Mucosa of rectum (tissue), 2 donors: ENCODE measurements around the gene SORCS3.

ENCODE experiments used
- H3K27ac ChIP-seq, 2 donors: one replicate each; pipeline ENCODE4 v1.7.0; 2013; ENCODE audit warnings: inconsistent platforms in 2 of 2, low read depth in 2 of 2, low read length in 2 of 2
- H3K27me3 ChIP-seq, 2 donors: one replicate each; pipeline ENCODE4 v1.7.0; 2013; ENCODE audit warnings: low read length in 2 of 2; ENCODE audit not compliant: control insufficient read depth in 2 of 2, insufficient read depth in 2 of 2
- H3K36me3 ChIP-seq, 2 donors: one replicate each; pipeline ENCODE4 v1.7.0; 2013; ENCODE audit warnings: low read length in 2 of 2; ENCODE audit not compliant: control insufficient read depth in 2 of 2, insufficient read depth in 2 of 2
- H3K4me1 ChIP-seq, 2 donors: one replicate each; pipeline ENCODE4 v1.7.0; 2013; ENCODE audit warnings: low read length in 2 of 2, mild to moderate bottlenecking in 1 of 2; ENCODE audit not compliant: control insufficient read depth in 2 of 2, insufficient read depth in 2 of 2
- H3K4me3 ChIP-seq, 2 donors: one replicate each; pipeline ENCODE4 v1.7.0; 2013; ENCODE audit warnings: low read length in 2 of 2
- H3K9ac ChIP-seq, 2 donors: one replicate each; pipeline ENCODE4 v1.7.0; 2013; ENCODE audit warnings: low read length in 2 of 2, low read depth in 1 of 2, mild to moderate bottlenecking in 1 of 2
- H3K9me3 ChIP-seq, 2 donors: one replicate each; pipeline ENCODE4 v1.7.0; 2013; ENCODE audit warnings: low read length in 2 of 2; ENCODE audit not compliant: control insufficient read depth in 2 of 2
- donor health status: healthy.
- donor health status: Normal muscosa, but diverticular disease.

Gene SORCS3

DNA sequence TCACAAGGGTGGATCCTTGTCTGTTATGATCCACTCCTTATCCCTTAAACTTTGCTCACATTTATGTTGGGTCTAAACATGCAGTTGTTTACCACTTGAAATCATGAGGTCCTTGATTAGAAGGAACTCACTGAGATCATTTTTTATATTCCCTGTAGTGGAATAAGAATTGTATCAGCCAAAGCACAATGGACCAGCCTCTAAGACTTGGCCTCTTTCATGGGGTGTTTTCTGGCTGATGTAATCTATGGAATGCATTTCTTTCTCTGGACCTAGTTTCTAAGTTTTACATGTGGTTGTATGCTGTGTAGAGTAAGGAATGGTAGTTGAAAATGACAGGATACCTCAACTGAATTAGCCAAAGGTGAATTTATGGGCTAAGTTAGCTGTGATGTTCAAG, 376.6 kb downstream of the SORCS3 start:
- Histone ChIP-seq H3K9ac (no peak overlapping the region), H3K36me3 (no peaks in the 10 kb centered on the region), H3K27ac (no peak overlapping the region), H3K27me3 (no peaks in the 10 kb centered on the region), H3K4me1 (no peaks in the 10 kb centered on the region), H3K9me3 (no peaks in the 10 kb centered on the region), H3K4me3 (no peak overlapping the region)

DNA sequence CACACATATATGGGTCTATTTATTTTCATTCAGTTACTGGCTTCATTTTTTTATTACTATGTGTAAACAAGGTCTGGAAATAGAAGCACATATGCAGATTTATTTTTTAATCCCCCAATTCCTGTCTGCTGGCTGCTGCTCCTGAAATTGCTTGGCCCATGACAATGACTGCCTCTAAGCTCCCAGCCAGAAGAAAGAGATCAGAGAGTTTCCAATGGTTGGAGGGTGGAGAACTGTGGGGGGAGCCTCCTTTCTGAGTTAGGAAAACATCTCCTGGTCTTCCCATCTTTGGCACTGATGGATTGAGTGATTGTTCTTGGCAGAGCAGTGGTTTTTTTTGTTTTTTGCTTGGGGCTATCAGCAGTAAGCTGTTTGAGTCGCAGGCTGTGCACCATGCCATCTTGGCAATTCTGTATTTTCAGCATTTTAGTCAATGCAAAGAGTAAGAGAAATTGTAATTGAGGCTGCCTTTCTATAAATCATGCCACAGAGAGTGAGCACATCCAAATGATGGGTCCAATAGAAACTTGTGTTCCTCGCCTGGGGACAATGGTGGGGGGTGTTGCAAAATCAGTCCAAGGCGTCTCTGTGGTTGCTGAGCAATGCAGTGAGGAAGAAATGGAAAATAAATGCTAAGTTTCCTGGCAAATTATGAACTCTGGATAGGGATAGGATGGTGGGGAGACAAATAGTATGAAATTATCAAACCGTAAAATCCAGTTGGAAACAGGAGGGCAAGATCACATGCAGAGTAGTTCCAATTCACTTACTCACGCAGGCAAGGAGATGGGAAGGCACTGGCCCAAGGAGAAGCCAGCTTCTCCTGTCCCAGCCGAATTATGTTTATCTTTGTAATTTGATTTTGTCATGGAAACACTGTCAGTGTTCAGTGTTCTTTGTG, 382.4 kb downstream of the SORCS3 start:
- Histone ChIP-seq H3K36me3 (no peaks in the 10 kb centered on the region), H3K9me3 (no peaks in the 10 kb centered on the region), H3K4me3 (no peak overlapping the region), H3K4me1 (no peaks in the 10 kb centered on the region), H3K27ac (no peak overlapping the region), H3K9ac (no peak overlapping the region), H3K27me3 (no peaks in the 10 kb centered on the region)

DNA sequence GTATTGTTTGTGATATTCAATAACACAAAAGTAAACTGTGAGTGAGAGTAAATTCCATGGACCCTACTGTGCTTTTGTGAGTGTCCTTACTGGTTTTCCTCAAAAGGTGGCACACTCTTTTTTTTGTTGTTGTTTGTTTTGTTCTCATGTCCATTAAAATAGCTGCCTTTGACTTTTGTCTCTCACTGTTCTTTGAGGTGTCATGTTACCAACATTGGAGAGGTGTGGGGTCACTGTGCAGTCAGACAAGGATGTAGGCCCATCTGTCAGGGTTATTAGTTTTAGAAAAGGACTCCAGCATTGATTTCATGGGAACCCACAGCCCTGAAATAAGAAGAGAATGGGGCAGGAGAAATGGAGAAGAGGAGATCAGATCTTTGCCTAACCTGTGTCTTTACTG, 383.1 kb downstream of the SORCS3 start:
- Histone ChIP-seq H3K4me3 (no peak overlapping the region), H3K27ac (no peak overlapping the region), H3K4me1 (no peaks in the 10 kb centered on the region), H3K9me3 (no peaks in the 10 kb centered on the region), H3K9ac (no peak overlapping the region), H3K27me3 (no peaks in the 10 kb centered on the region), H3K36me3 (no peaks in the 10 kb centered on the region)

DNA sequence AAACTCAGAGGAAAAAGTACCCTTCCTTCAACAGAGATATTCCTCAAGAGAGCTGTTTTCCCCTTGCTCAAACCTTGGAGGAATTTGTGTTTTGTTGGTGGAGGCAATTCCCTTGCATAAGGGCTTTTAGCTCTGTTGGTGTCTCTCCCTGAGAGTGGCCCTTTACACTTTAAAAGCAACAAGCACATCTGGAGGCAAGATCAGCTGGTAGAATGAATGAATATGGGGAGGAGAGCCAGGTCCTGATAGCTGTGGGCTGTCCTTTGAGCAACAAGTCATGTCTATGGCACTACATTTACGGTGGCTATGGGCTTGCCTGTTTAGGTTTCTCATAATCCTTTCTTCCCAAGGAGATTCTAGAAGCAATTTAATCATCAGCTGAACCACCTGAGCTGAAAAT, 384.0 kb downstream of the SORCS3 start:
- H3K9ac ChIP-seq: no peak overlapping the region
- no peaks in the 10 kb centered on the region for H3K36me3 ChIP-seq
- no peak overlapping the region for H3K4me3 ChIP-seq
- no peaks in the 10 kb centered on the region for H3K27me3 ChIP-seq
- no peaks in the 10 kb centered on the region for H3K9me3 ChIP-seq
- no peak overlapping the region for H3K27ac ChIP-seq
- no peaks in the 10 kb centered on the region for H3K4me1 ChIP-seq

DNA sequence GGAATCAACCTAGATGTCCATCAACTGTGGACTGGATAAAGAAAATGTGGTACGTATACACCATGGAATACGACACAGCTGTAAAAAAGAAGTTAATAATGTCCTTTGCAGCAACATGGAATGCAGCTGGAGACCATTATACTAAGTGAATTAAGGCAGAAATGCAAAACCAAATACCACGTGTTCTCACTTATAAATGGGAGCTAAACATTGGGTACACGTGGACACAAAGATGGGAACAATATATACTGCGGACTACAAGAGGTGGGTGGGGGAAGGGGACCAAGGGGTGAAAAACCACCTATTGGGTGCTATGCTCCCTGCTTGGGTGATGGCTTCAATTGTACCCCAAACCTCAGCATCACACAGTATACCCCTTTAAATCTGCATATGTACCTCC, 385.5 kb downstream of the SORCS3 start:
- Histone ChIP-seq H3K4me1 (no peaks in the 10 kb centered on the region), H3K27me3 (no peaks in the 10 kb centered on the region), H3K9me3 (no peaks in the 10 kb centered on the region), H3K27ac (no peak overlapping the region), H3K9ac (no peak overlapping the region), H3K36me3 (no peaks in the 10 kb centered on the region), H3K4me3 (no peak overlapping the region)

DNA sequence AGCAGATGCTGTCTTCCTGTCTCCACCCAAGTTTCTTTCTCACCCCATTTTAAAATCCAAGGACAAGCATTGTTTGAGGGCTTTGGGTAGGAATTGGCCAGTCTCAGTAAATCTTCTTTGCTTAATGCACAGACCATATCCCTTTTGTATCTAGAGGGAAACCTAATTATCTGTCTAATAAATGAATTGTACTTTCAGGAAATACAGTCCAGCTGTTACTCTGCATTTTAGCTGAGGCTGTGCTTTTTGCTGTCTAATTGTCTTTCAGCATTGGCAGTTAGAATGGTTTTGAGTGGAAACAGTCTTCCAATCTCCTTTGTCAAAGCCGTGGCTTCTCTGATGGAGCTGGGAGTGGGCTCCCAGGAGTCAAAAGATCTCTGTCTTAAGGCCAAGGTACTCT, 388.2 kb downstream of the SORCS3 start:
- no peaks in the 10 kb centered on the region for H3K36me3 ChIP-seq
- no peak overlapping the region for H3K4me3 ChIP-seq
- no peaks in the 10 kb centered on the region for H3K27me3 ChIP-seq
- H3K4me1 ChIP-seq: no peaks in the 10 kb centered on the region
- H3K9me3 ChIP-seq: no peaks in the 10 kb centered on the region
- H3K9ac ChIP-seq: no peak overlapping the region
- H3K27ac ChIP-seq: no peak overlapping the region

DNA sequence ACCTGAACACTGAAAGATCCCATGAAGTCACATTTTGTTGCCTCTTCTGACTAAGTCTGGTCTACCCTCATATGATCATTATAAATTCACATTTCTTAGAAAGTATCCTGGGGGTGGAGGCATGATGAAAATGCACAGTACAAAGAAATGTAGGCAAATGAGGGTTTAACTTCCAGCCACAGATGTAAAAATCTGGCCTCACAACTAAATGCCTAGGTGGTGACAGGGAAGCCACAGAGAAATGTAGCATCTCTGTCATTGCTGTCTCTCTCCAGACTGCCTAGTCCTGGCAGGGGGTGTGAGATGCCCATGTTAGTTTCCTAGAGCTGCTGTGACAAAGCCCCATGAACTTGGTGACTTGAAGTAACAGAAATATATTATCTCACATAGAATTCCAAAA, 395.9 kb downstream of the SORCS3 start:
- Histone ChIP-seq H3K27me3 (no peaks in the 10 kb centered on the region), H3K27ac (no peak overlapping the region), H3K9ac (no peak overlapping the region), H3K4me3 (no peak overlapping the region), H3K4me1 (no peaks in the 10 kb centered on the region), H3K9me3 (no peaks in the 10 kb centered on the region), H3K36me3 (no peaks in the 10 kb centered on the region)

DNA sequence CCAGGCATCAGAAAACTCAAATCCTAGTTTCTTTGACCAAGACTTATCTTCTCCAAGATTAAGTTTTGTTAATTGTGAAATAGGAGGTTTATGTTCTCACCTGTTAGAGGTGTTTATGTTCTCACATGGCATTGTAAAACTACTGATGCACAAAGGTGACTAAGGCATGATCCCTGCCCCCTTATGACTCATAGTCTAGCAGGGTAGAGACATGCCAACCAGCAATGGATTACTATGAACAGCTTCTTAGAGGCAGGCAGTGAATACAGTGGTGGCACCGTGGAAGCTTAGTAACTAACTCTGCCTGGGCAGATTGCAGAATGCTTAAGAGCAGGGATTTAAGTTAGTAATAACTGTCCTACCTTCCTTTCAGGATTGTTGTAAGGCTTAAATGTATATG, 400.9 kb downstream of the SORCS3 start:
- Histone ChIP-seq H3K4me1 (no peaks in the 10 kb centered on the region), H3K9ac (no peak overlapping the region), H3K4me3 (no peak overlapping the region), H3K27ac (no peak overlapping the region), H3K36me3 (no peaks in the 10 kb centered on the region), H3K9me3 (no peaks in the 10 kb centered on the region), H3K27me3 (no peaks in the 10 kb centered on the region)

DNA sequence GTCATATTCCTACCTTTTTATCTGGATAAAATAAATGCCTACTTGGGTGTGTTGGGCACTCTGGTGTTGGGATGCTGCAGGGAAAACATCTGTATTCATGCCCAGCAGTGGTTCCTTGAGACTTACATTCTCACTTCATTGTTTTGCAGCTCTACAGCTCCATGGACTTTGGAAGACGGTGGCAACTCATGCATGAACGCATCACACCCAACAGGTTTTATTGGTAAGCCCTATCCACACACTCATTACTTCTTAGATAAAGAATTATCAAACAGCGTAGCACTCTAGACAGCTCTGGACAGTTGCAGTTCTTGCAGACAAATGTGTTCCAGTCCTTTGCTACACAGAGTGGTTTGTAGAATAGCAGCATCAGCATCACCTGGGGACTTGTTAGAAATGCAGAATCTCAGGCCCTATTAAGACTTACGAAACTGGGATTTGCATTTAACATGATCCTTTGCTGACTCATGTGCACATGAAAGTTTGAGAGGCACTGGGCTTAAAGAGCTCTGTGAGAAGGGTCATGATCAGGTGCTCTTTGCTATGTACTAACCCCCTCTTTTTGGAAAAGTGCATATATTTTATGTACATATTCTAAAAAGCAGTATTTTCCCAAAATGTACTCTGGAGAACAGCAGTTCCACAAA, 401.9 kb downstream of the SORCS3 start:
- H3K9me3 ChIP-seq: no peaks in the 10 kb centered on the region
- no peaks in the 10 kb centered on the region for H3K27me3 ChIP-seq
- no peak overlapping the region for H3K27ac ChIP-seq
- no peaks in the 10 kb centered on the region for H3K4me1 ChIP-seq
- no peak overlapping the region for H3K4me3 ChIP-seq
- H3K36me3 ChIP-seq: no peaks in the 10 kb centered on the region
- H3K9ac ChIP-seq: no peak overlapping the region

DNA sequence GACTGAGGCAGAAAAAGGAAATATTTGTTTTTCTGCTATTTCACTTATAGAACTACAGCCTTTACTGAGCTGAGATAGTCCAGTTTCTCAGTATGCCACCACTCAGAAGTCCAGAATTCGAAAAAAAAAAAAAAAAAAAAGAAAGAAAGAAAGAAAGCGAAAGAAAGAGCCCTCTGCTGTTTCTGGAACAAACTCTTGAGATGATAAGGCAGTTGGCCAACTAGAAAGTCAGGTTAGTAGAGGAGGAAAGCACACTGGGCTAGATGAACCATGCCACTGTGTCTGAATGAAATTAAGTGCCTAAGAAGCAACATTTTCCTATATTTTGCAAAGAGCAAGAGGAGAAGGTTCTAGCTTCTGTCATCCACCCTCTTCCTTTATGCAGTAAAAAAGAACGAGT, 403.8 kb downstream of the SORCS3 start:
- Histone ChIP-seq H3K9me3 (no peaks in the 10 kb centered on the region), H3K4me1 (no peaks in the 10 kb centered on the region), H3K4me3 (no peak overlapping the region), H3K9ac (no peak overlapping the region), H3K36me3 (no peaks in the 10 kb centered on the region), H3K27me3 (no peaks in the 10 kb centered on the region), H3K27ac (no peak overlapping the region)
